Lung microvascular endothelial cell (primary cell): Measurements from ENCODE around the gene MAP1S. TPM values are rescaled to one million over a fixed set of nuclear protein-coding genes. Genes with fewer than 3 reads are reported as not detected.
"Not testable (repeated sequence)": the region's sequence is repeated elsewhere in the genome, so short reads cannot be mapped to it uniquely, and the experiment has no call there.

Experiments
- DNase-seq, 2 donors: peaks; one replicate each; pipeline versions ENCODE4 v3.0.0 to v3.0.0-alpha.2; 2010; ENCODE audit warnings: low read depth in 2 of 2
- total RNA-seq: library from RNA; depleted of rRNA; stranded (reverse); fragments of >200 nt; gene quantifications from 2 replicates; pipeline ENCODE4 v1.2.1, GENCODE V29; 2014

Gene MAP1S
- total RNA-seq, 1 donor from 2014 or later, result 26.0 TPM

DNA sequence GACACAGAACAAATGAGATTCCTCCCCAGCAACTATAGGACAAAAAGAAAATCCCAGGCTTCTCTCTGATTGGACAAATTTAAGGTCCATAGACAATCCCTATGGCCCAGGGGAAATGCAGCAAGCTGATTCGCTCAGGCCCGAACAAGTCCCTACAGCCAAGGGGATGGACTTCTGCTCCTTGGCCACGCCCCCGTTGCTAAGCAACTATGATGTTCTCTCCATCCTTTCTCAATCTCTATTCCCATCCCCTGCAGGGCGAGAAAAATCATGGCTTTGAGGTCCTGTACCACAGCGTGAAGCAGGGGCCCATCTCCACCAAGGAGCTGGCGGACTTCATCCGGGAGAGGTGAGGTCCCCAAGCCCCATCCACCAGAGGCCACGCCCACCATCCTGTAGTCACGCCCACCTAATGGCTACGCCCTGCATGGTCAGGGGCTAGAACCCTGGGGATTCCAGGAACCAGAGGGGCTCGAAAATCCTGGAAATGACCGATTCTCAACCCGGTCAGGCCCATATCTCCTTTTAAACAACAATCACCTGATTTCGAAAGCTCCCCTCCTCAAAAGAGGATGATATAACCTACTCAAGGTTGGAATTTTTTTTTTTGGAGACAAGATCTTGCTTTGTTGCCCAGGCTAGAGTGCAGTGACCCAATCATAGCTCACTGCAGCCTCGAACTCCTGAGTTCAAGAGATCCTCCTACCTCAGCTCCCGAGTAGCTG is 43.4 kb downstream of the MAP1S start:
- peak; percentile 26 to 70 for DNase-seq

DNA sequence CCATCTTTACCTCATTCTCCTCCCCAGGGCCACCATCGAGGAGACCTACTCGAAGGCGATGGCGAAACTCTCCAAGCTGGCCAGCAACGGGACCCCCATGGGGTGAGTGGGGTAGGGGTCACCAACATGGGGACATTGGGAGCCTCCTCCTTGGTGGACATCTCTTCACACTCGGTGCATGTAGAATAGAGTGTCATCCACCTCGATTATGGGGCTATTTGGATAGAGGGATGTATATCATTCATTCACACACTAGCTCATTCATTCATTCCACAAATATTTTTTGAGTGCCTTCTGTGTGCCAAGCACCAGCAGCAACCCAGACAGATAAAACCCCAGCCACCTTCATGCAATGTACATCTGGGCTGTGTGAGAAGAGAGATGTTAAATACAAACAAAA is 45.1 kb downstream of the MAP1S start:
- no peak for DNase-seq

DNA sequence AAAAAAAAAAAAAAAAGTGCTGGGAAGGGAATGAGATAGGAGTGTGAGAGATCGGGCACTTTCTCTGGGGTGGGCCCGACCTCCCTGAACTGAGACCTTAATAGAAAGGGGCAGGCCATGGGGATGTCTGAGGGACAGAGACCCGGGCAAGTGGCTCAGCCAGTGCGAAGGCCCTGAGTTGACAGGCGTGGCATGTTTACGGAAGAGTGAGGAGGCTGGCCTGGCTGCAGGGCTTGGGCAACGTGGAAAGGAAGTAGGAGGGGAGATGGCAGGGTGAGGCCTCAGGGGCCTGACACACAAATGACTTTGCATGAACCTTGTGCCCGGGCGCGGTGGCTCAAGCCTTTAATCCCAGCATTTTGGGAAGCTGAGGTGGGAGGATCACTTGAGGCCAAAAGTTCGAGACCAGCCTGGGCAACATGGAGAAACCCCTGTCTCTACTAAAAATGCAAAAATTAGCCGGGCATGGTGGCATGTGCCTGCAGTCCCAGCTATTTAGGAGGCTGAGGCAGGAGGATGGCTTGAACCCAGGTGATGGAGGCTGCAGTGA is 45.9 kb downstream of the MAP1S start:
- DNase-seq, result peak; percentile 35 to 45

DNA sequence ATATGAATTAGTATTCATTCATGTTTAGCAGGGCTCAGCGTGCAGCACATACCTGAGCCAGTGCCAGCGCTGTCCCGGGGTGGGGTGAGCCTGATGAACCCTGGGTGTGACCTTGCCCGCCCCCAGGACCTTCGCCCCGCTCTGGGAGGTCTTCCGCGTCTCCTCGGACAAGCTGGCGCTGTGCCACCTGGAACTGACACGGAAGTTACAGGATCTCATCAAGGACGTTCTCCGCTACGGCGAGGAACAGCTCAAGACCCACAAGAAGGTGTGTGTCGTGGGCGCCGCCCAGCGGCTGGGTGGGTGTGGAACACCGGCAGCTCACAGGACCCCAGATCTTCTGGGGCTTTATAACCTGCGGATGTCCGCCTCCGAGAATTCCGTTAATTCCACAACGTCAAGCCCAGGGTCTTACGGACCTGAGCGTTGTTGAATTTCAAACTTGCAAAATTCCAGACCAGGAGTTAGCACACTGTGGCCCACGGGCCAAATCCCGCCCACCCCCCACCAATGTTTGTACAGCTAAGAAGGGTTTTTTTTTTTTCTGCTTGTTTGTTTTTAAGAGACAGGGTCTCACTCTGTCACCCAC is 47.4 kb downstream of the MAP1S start:
- peak; percentile 75 to 87 for DNase-seq

DNA sequence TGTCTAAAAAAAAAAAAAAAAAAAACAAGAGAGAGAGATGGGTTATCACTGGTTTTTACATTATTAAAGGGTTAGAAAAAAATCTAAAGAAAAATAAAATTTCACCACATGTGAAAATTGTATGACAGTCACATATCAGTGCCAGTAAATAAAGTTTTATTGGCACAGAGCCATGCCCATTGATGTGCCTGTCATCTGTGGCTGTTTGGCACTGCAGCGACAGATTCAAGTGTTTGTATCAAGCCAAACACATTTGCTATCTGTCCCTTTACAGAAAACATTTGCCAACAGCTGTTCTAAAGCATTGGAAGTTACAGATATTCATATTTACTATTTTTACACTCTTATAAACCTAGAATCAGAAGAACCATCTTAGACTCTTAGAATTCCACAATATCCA is 48.3 kb downstream of the MAP1S start:
- no peak for DNase-seq

DNA sequence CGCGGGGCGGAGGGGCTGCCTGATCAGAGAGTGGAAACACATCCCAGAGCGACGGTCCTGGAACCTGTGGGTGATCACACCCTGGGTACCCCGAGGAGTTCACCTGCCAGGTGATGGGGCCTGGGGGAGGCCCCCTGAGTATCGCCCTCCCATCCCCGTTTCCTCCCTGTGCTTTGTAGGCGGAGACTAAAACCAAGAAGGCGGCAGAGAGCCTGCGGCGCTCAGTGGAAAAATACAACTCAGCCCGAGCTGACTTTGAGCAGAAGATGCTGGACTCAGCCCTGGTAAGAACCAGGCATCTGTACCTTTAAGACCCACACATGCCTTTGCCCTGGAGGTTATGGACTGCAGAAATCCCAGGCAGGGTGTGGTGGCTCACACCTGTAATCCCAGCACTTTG is 51.3 kb downstream of the MAP1S start:
- DNase-seq, result no peak

DNA sequence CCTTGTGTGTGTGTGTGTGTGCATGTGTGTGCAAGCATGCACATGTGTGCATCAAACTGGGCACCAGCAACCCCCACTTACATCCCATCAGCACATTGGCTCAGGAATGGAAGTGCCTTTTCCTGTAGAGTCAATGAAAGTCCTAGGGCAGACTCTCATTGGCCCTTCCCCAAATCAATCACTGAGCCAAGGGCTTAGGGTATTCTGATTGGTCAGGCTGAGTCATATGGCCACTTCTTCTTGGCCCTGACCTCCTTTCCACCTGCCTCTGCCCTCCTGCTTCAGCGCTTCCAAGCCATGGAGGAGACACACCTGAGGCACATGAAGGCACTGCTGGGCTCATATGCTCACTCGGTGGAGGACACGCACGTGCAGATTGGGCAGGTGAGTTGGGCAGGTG is 52.9 kb downstream of the MAP1S start:
- DNase-seq, result peak in 1 of 2 donors; percentile 27

DNA sequence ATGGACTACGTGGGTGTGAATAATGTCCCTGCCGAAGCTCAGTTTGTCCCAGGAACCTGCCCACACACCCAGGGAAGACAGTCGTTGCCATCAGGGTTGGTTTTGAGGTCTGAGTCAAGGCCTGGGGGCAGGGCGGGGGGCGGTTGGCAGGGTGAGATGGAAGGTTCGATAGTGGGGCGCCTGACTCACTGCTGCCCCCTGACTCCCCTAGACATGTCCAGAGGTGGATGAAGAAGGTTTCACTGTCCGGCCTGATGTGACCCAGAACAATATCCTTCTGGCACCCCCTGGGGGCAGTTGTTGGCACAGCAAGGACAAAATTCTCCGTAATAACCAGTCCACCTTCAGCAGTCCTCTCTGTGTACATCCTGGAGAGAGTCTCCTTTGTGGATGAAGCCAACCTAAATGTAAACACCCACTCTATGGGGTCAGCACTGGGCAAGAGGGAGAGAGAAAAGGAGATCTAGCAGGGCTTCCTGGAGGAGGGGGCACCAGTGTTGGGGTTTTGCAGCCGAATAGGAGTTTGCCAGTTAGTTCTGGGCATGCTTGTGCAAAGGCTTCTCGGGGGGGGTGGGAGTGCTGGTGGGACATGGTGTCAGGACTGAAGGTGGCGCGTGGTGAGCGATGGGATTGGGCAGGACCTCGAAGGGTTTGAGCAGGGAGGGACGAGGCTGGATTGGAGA is 56.1 kb downstream of the MAP1S start:
- DNase-seq, result peak; percentile 34 to 57

DNA sequence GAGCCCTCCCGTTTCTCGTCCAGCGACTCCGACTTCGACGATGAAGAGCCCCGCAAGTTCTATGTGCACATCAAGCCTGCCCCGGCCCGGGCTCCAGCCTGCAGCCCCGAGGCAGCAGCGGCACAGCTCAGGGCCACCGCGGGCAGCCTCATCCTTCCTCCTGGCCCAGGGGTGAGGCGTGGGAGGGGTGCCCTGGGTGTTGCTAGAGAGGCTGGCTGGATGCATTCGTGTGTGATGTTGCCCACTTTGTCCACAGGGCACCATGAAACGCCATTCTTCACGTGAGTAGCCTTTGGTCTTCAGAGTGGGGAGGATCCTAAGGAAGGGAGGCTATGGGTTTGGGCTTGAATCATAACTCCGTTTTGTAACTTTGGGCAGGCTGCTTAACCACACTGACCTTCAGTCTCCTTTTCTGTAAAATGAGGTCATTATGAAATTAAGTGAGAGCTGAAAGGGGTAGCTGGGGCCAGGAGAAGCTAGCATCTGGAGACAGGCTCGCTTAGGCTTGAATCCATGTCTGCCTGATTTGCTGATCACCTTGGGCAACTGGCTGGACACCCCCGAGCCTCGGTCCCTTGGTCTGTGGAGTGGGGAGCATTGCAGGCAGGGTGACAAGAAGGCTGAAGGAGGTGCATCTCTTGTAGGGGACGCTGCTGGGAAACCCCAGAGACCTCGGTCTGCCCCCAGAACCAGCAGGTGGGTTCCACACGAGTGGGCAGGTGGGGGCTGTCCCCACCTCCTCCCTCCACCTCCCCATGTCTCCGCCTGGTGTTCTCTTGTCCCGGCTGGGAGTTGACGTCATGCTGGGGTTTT is 56.9 kb downstream of the MAP1S start:
- no peak for DNase-seq

DNA sequence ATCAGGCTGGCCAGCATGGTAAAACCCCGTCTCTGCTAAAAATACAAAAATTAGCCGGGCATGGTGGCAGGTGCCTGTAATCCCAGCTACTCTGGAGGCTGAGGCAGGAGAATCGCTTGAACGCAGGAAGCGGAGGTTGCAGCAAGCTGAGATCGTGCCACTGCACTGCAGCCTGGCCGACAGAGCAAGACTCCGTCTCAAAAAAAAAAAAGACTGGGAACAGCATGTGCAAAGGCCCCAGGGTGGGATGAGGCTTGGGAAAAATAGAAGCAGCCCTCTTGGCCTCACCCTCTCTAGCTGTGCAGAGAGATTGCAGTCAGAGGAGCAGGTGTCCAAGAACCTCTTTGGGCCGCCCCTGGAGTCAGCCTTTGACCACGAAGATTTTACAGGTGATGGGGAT is 58.6 kb downstream of the MAP1S start:
- not testable (repeated sequence) for DNase-seq

DNA sequence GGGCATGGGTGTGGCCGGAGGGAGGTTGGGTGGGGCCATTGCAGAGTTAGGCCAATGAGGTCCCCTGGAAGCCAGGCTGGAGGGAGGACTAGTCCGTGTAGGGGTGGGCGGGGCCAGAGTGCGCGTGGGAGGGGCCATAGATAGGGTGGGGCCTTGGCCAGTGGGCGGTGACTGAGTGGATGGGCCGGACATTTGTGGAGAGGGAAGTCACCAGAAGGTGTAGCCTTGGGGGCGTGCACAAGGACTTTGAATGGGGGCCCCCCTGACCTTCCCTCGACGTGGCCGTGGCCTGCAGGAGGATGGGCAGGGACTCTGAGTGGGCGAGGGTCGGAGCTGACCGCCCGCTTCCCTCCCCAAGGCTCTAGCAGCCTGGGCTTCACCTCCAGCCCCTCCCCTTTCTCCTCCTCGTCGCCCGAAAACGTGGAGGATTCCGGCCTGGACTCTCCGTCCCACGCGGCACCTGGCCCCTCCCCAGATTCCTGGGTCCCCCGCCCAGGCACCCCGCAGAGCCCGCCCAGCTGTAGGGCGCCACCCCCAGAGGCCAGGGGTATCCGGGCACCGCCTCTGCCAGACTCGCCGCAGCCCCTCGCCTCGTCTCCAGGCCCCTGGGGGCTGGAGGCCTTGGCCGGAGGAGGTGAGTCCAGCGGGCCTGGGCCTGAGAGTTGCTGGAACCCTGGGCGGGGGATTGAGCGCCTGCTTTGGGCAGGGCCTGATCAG is 59.1 kb downstream of the MAP1S start:
- DNase-seq, result peak; percentile 39 to 69

DNA sequence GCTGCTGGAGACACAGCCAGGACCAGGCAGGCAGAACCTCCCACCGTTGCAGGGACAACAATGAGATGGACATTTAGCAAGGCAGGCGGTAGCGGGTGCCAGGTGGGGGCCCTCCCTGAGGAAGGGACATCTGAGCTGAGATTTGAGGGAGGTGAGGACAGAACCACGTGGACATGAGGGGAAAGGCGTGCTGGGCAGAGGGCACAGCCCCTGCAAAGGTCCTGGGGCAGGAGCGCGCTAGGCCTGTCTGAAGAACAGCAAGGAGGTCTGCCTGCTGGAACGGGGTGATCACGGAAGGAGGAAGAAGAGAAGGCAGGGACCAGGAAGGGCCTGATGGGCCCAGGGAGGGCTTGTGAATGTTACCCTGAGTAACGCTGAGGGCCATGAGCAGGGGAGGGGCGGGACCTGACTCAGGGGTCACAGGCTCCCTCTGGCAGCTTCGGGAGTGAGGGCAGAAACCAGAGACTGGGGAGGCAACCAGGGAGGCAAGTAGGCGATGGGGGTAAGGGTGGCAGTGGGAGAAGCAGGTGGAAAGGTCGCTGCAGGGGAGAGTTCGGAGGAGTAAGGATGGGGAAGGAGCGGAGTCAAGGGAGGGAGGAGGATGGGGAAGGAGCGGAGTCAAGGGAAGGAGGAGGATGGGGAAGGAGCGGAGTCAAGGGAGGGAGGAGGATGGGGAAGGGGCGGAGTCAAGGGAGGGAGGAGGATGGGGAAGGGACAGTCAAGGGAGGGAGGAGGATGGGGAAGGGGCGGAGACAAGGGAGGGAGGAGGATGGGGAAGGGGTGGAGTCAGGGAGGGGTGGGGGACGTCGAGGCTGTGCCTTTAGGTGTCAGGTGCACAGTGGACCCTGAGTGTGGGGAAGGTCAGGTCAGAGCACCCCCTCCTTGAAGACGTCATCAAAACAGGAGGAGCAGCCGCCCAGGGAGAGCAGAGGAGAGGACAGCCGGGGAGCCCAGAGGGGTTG is 60.0 kb downstream of the MAP1S start:
- no peak for DNase-seq

DNA sequence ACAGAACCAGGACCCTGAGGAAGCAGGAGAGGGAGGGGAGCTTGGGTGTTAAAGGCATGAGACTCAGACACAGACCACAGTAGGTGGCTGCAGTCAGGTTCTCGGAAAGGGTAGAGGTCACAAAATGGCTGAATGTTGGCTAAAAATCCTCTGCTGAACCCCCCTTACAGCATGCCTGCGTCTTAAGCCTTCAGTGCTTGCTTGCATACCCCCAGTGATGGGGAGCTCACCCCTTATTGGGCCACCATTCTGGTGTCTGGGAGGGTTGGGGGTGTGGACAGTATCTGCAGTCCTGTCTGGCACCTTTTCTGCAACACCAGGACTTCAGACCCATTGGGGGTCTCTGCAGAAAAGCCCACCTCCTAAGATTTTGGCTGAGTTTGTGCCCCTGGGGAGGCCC is 61.5 kb downstream of the MAP1S start:
- no peak for DNase-seq

DNA sequence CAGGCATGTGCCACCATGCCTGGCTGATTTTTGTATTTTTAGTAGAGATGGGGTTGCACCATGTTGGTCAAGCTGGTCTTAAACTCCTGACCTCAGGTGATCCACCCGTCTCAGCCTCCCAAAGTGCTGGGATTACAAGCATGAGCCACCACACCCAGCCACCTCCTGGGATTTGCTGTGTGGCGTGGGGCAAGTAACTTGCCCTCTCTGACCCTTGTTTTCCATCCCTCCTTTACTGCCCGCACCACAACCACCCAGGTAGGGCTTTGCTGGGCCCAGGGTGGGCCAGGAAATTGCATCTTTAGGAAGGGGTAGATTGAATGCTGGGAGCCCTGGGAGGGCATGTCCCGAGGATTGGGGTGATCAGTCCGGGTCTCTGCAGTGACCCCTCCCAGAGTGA is 64.4 kb downstream of the MAP1S start:
- DNase-seq, result not testable (repeated sequence)

Other genes starting within 250 kb of the MAP1S start
- gene SLC27A1, start 249.0 kb upstream of the MAP1S start, total RNA-seq, result 12.6 and 22.2 TPM in 2 replicates
- gene PGLS, start 207.8 kb upstream of the MAP1S start, total RNA-seq, result 46.4 and 67.5 TPM in 2 replicates
- gene COLGALT1, start 163.8 kb upstream of the MAP1S start, total RNA-seq, result 44.0 and 49.7 TPM in 2 replicates
- under 0.01 TPM in 2 replicates for gene UNC13A, start 31.1 kb upstream of the MAP1S start, total RNA-seq
- 0.20 and 0.65 TPM in 2 replicates for gene FCHO1, start 32.0 kb downstream of the MAP1S start, total RNA-seq
- gene B3GNT3, start 75.7 kb downstream of the MAP1S start, total RNA-seq, result 0.22 TPM in 1 of 2 replicates, not detected in the other
- gene INSL3, start 102.0 kb downstream of the MAP1S start, total RNA-seq, result not detected in 2 replicates
- gene JAK3, start 128.5 kb downstream of the MAP1S start, total RNA-seq, result 0.79 and 2.0 TPM in 2 replicates
- gene RPL18A, start 140.4 kb downstream of the MAP1S start, total RNA-seq, result 1,225 and 1,496 TPM in 2 replicates
- gene SLC5A5, start 152.5 kb downstream of the MAP1S start, total RNA-seq, result not detected in 2 replicates
- 29.0 and 33.1 TPM in 2 replicates for gene CCDC124, start 213.5 kb downstream of the MAP1S start, total RNA-seq
- under 0.01 and 0.22 TPM in 2 replicates for gene KCNN1, start 247.6 kb downstream of the MAP1S start, total RNA-seq